Measurements from ENCODE around the gene RBM28.

The RBM28 gene

DNA sequence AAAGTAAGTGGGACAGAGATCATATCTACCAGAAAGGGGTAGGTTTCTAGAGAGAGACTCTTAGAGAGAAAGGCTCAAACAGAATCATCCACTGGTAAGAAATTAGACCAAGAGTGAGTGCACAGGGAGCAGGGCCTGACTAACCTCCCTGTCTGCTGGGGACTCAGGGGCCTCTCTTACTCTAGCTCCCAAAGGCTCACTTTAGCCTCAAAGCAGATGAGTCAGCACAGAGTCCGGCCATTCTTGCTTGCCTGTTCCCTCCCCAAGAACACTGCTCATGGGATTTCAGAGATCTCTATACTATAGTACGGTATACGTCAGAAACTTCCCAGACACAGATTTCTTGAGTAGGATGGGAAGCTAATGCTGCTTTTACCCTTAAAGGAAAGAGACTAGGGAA is 32.7 kb downstream of the RBM28 start:
- no peak overlapping the region for H3K4me3 ChIP-seq (ENCODE audit: low read depth, low read length)
- H3K27ac ChIP-seq (ENCODE audit: extremely low read depth, low read depth, low read length) = no peak overlapping the region
- peaks cover 53 to 90% of the 10 kb centered on the region in 2 experiments for H3K36me3 ChIP-seq (ENCODE audit: control insufficient read depth in 2 of 2, insufficient read depth in 1 of 2, low read length in 2 of 2)
- CTCF ChIA-PET = interaction anchor here (1.9 kb wide), 1 partner anchor 11 kb away, joined by 5 read pairs; no protein-coding TSS in a partner anchor
- TF ChIP-seq ZBTB49 (tag by site-specific recombination; IDR thresholded peaks at IDR 0.05; ENCODE audit: low read depth) (no peak), ZNF302 (tag by site-specific recombination; IDR thresholded peaks at IDR 0.05; ENCODE audit: low read depth) (no peak), MEIS1 (CRISPR knock-in tag; IDR thresholded peaks at IDR 0.05; ENCODE audit: borderline replicate concordance) (no peak), ZNF132 (tag by site-specific recombination; IDR thresholded peaks at IDR 0.05; ENCODE audit: borderline replicate concordance) (no peak), ZNF341 (tag by site-specific recombination; IDR thresholded peaks at IDR 0.05; ENCODE audit: low read depth) (no peak), ZNF660 (tag by site-specific recombination; IDR thresholded peaks at IDR 0.05) (no peak), PRDM10 (tag by site-specific recombination; IDR thresholded peaks at IDR 0.05) (no peak), SETDB1 (IDR thresholded peaks at IDR 0.05; ENCODE audit: insufficient read length, low read length) (no peak), ZNF146 (tag by site-specific recombination; IDR thresholded peaks at IDR 0.05) (no peak), ZNF664 (tag by site-specific recombination; IDR thresholded peaks at IDR 0.05) (no peak)
- no peaks in the 10 kb centered on the region for H3K9me3 ChIP-seq (ENCODE audit: control insufficient read depth, insufficient read depth, low read depth, low read length)
- no peaks in the 10 kb centered on the region for H3K4me1 ChIP-seq (ENCODE audit: control insufficient read depth, insufficient read depth, low read length)
- POLR2A ChIA-PET = no interaction called here

DNA sequence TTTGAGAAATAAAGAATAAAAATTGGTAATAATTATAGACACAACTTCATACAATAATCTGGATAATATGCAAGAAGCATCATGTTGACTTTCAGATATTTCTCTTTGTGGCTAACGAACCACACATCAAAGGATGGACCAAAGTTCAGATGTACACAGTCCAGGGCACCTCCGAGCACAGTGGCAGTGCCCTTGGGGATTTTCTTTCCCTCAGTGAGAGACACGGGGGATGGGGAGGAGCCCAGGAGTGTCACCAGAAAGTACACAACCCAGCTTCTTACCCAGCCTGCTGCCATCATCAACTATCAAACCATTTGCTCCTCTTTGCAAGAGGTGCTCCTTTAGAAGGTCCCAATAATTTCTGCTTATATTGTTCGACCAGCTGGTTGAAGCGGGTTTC is 33.2 kb downstream of the RBM28 start:
- Histone ChIP-seq H3K27ac (ENCODE audit: extremely low read depth, low read depth, low read length) (no peak overlapping the region), H3K4me3 (ENCODE audit: low read depth, low read length) (no peak overlapping the region), H3K36me3 (ENCODE audit: control insufficient read depth in 2 of 2, insufficient read depth in 1 of 2, low read length in 2 of 2) (peaks cover 50 to 90% of the 10 kb centered on the region in 2 experiments), H3K4me1 (ENCODE audit: control insufficient read depth, insufficient read depth, low read length) (no peaks in the 10 kb centered on the region), H3K9me3 (ENCODE audit: control insufficient read depth, insufficient read depth, low read depth, low read length) (no peaks in the 10 kb centered on the region)
- TF ChIP-seq ZNF211 (tag by site-specific recombination; IDR thresholded peaks at IDR 0.05; ENCODE audit: low read depth) (no peak), ZNF23 (tag by site-specific recombination; IDR thresholded peaks at IDR 0.05; ENCODE audit: borderline replicate concordance) (no peak), ZNF184 (tag by site-specific recombination; IDR thresholded peaks at IDR 0.05) (no peak)
- ChIA-PET CTCF (interaction anchor here (1.9 kb wide), 1 partner anchor 12 kb away, joined by 5 read pairs; no protein-coding TSS in a partner anchor), POLR2A (no interaction called here)

DNA sequence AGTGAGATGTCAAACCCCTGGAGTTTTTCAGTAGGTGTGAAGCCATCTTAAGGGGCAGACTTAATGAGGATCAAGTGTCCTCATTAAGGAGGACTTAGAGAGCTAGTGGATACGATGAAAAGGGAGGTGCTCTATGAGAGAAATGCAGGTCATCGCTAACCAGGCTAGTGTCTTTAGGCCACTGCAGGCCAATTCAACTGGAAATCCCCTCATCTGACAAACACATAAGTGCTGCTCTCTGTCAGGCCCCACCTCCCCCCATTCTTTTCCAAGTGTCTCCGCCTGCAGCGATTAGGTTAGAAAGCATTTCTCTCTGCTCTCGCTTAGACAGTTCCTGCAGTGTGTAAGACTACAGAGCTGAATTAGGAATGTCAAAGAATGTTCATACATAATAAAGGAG is 33.7 kb downstream of the RBM28 start:
- H3K4me1 ChIP-seq (ENCODE audit: control insufficient read depth, insufficient read depth, low read length) = no peaks in the 10 kb centered on the region
- no peaks in the 10 kb centered on the region for H3K9me3 ChIP-seq (ENCODE audit: control insufficient read depth, insufficient read depth, low read depth, low read length)
- POLR2A ChIA-PET = no interaction called here
- peaks cover 45 to 90% of the 10 kb centered on the region in 2 experiments for H3K36me3 ChIP-seq (ENCODE audit: control insufficient read depth in 2 of 2, insufficient read depth in 1 of 2, low read length in 2 of 2)
- CTCF ChIA-PET = interaction anchor here (1.9 kb wide), 1 partner anchor 12 kb away, joined by 5 read pairs; no protein-coding TSS in a partner anchor
- H3K4me3 ChIP-seq (ENCODE audit: low read depth, low read length) = no peak overlapping the region
- no peak overlapping the region for H3K27ac ChIP-seq (ENCODE audit: extremely low read depth, low read depth, low read length)
- TF ChIP-seq ZBTB11 (tag by site-specific recombination; conservative IDR thresholded peaks at IDR 0.05; ENCODE audit: low read depth) = no peak
- TF ChIP-seq ZNF692 (tag by site-specific recombination; IDR thresholded peaks at IDR 0.05) = no peak
- no peak for TF ChIP-seq ZNF366 (tag by site-specific recombination; conservative IDR thresholded peaks at IDR 0.05)
- TF ChIP-seq HOXC10 (CRISPR knock-in tag; IDR thresholded peaks at IDR 0.05) = no peak
- no peak for TF ChIP-seq ZNF521 (tag by site-specific recombination; IDR thresholded peaks at IDR 0.05)
- TF ChIP-seq ZBTB1 (tag by site-specific recombination; IDR thresholded peaks at IDR 0.05) = no peak
- TF ChIP-seq ZNF843 (tag by site-specific recombination; IDR thresholded peaks at IDR 0.05) = no peak
- no peak for TF ChIP-seq ZNF266 (tag by site-specific recombination; IDR thresholded peaks at IDR 0.05; ENCODE audit: low read depth)

All from HEK293 (cell line).